Neutrophil (primary cell): ENCODE results near the gene OR52A1.

ENCODE experiments used
- H3K27ac ChIP-seq: fragments of 200-600 bp; sonication (generic); 2 replicates; pipeline ENCODE4 v1.5.1; 2016; ENCODE audit warnings: mild to moderate bottlenecking, moderate library complexity
- H3K27me3 ChIP-seq: fragments of 200-600 bp; sonication (generic); 2 replicates; pipeline ENCODE4 v1.6.0; 2016; ENCODE audit warnings: mild to moderate bottlenecking
- H3K36me3 ChIP-seq: fragments of 200-600 bp; sonication (generic); 2 replicates; pipeline ENCODE4 v1.5.1; 2017
- H3K4me1 ChIP-seq, 2 experiments: fragments of 200-600 bp in 1 of 2; sonication (generic) in 1 of 2; 1 replicate in 1 of 2; 2 replicates in 1 of 2; pipeline versions ENCODE4 v1.5.1 to v1.6.1; 2013 to 2016; ENCODE audit warnings: low read depth in 1 of 2, low read length in 1 of 2, mild to moderate bottlenecking in 1 of 2, moderate library complexity in 1 of 2; ENCODE audit not compliant: control insufficient read depth in 1 of 2, insufficient read depth in 1 of 2
- H3K4me3 ChIP-seq, 2 experiments: fragments of 200-600 bp in 1 of 2; sonication (generic) in 1 of 2; 1 replicate in 1 of 2; 2 replicates in 1 of 2; pipeline ENCODE4 v1.5.1; 2013 to 2016; ENCODE audit warnings: low read depth in 1 of 2, low read length in 1 of 2, mild to moderate bottlenecking in 1 of 2, moderate library complexity in 1 of 2
- H3K9me3 ChIP-seq: fragments of 200-600 bp; sonication (generic); 2 replicates; pipeline ENCODE4 v1.5.1; 2016
- CTCF ChIP-seq: fragments of 200-600 bp; sonication (generic); IDR thresholded peaks from 2 replicates; pipeline ENCODE4 v1.5.1; 2016; ENCODE audit warnings: antibody characterized with exemption

OR52A1 gene

DNA sequence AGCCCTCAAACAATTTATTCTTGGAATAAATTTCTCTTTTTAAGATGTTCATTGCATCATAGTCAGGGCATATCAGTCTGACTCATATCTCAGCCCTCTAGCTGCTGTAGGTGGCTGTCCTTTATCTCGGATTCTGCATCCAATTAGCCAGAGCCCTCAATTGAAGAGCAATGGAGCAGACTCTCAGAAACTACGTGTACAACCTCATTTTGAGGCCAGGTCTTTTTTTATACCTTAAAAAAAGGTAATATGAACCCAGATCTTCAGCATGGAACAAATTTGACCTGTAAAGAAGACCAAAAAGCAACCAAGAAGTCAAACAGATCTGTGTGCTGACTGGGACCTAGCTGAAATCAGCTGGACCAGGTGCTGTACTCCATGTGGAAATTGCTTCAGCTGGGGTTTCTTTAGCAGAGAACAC lies 25.1 kb downstream of the OR52A1 start:
- H3K36me3 ChIP-seq: no peaks in the 10 kb centered on the region
- H3K27ac ChIP-seq: no peak overlapping the region
- no peaks in the 10 kb centered on the region for H3K27me3 ChIP-seq
- no peaks in the 10 kb centered on the region for H3K9me3 ChIP-seq
- H3K4me1 ChIP-seq: no peaks in the 10 kb centered on the region
- H3K4me3 ChIP-seq: no peak overlapping the region
- no peak for TF ChIP-seq CTCF

GRCh38 chr11:5124891-5125620 lies 29.5 kb downstream of the OR52A1 start:
- Histone ChIP-seq H3K4me3 (no peak overlapping the region), H3K9me3 (no peaks in the 10 kb centered on the region), H3K4me1 (no peaks in the 10 kb centered on the region), H3K27ac (no peak overlapping the region), H3K36me3 (no peaks in the 10 kb centered on the region), H3K27me3 (no peaks in the 10 kb centered on the region)
- TF ChIP-seq CTCF: no peak

DNA sequence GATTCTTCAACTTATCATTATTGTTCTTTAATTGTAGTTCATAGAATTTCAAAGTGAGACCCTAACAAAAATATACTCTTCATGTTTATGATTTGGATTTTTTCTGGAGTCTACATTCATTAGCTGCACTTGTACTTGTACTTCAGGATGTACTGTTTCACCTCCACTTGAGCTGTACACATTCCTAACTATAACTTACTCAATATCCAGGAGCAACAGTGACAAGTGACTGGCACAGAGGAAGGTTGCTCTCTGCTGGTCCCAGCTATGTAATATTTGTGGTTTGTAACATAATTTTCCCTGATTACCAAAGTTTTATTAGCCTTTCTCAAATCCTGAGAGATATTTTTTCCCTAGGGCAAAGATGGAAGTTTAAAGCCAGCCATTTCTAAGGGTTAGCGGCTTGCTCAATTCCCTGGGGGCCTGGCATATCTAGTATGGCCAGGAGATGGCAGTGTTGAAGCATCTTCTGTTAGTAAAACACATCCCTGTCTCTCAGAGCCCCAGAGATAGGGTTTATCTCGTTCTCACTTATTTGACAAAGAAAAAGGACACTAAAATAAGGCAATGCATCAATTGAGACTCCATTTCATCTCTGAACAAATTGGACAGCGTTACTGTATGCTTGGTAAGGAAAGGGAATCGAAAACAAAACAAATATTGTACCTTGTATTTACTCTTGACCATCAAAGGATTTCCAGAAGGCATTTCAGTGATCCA lies 30.6 kb downstream of the OR52A1 start:
- no peaks in the 10 kb centered on the region for H3K9me3 ChIP-seq
- no peaks in the 10 kb centered on the region for H3K36me3 ChIP-seq
- H3K27ac ChIP-seq: no peak overlapping the region
- no peaks in the 10 kb centered on the region for H3K27me3 ChIP-seq
- TF ChIP-seq CTCF: peak; percentile 19
- H3K4me1 ChIP-seq: no peaks in the 10 kb centered on the region
- no peak overlapping the region for H3K4me3 ChIP-seq

GRCh38 chr11:5118893-5119292 lies 35.7 kb downstream of the OR52A1 start:
- Histone ChIP-seq H3K27ac (no peak overlapping the region), H3K4me1 (no peaks in the 10 kb centered on the region), H3K27me3 (no peaks in the 10 kb centered on the region), H3K4me3 (no peak overlapping the region), H3K36me3 (no peaks in the 10 kb centered on the region), H3K9me3 (no peaks in the 10 kb centered on the region)
- no peak for TF ChIP-seq CTCF

DNA sequence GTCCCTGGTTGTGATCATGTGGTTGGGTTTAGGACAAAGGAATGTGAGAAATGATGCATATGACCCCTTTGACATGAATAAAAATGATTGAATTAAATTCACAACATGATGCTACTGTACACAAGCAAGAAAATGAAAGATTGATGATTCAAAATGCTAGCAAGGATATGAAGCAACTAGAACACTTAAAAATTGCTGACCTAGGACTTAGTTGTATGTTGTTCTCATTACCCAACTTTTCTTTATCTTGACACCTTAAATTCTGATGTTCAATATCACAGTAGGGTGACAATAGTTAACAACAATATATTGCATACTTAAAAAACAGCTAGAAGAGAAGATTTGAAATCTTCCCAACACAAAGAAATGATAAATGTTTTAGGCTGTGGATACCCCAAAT lies 37.0 kb downstream of the OR52A1 start:
- H3K27ac ChIP-seq: no peak overlapping the region
- no peaks in the 10 kb centered on the region for H3K36me3 ChIP-seq
- no peaks in the 10 kb centered on the region for H3K9me3 ChIP-seq
- no peak overlapping the region for H3K4me3 ChIP-seq
- H3K4me1 ChIP-seq: no peaks in the 10 kb centered on the region
- no peaks in the 10 kb centered on the region for H3K27me3 ChIP-seq
- no peak for TF ChIP-seq CTCF
